EH (cell line): ENCODE measurements around the gene TRAF2.

Experiments
- DNase-seq: peaks from one replicate; pipeline ENCODE4 v3.0.0-alpha.2; 2015; ENCODE audit warnings: low read depth

Gene TRAF2

DNA sequence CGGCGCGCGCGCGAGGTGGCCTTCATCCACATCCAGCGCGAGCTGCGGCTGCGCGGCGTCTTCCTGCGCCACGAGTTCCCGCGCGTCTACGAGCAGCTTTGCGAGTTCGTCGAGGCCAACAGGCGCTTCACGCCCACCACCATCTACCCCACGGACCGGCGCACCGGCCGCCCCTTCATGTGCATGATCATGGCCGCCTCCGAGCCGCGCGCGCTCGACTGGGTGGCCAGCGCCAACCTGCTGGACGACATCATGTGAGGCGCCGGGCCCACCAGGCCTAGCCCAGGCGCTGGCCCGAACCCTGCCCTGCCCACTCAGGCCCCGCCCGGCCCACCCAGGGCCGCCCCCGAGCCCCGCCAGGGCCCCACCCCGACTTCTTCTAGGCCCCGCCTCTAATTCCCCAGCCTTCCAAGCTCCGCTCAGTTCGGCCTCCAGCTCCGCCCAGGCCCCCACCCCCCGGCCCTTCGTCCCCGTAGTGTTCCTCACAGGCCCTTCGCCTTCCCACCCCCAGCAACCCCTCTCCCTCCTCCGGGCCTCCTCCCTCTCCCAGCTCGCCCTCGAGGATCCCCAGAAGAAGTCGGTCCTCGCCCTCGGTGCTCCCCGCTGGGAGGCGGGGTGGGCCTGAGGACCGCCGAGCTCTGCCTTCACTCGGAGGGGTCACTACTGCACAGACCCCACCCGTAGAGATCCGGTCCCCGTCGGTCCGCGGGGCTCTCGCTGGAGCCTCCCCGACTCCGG lies 39.1 kb upstream of the TRAF2 start:
- peak; percentile 71 for DNase-seq

DNA sequence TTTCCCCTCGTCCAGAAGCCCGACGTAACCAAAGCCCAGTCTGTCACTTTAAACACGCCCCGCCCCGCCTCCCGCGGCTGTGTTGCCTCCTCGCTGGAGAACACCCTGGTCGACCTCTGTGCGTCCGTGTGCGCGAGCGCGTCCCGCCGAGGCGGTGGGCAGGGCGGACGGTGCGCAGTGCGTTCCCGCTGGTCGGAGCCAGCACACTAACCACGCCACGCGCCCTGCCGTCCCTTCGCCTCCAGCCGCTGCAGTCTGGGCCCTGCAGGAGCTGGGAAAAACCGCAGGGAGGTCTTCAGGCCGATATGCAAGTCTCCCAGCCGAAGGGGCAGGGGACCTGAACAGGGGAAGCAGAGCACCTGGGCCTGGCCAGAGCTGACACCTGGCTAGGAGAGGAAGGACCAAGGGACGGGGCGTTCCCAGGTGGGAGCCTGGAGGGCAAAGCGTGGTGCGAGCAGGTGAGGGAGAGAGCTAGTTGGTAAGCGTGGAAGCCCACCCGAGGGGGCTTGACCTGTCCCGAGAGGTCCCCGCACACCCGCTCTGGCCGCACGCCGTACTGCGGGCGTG lies 38.4 kb upstream of the TRAF2 start:
- DNase-seq, result peak; percentile 88

DNA sequence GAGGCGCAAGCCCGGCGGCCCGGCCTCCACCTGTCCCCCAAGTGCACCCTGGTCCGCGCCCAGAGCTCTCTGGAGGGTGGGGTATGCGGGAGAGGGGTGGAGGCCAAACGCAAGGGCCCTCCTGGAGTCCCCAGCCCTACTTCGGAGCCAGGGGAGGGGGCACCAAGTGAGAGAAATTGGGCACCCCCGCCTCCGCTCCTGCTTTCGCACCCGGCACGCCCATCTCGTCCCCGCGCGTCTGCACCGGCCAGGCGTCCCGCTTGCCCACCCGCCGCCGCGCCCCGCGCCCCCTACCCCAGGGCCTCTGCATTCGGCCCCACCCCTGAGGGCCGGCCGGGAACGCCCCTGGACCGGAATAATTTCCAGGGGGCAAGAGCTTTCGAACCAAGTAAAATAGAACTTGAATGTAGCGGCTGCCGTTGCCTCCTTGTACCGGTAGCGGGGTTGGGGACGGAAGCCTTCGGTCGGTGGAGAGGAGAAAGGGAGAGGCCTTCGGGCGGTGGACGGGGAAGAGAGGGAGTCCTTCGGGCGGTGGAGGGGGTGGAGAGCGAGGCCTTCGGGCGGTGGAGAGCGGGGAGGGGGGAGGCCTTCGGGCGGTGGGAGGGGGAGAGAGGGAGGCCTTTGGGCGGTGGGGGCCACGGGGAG lies 37.8 kb upstream of the TRAF2 start:
- no peak for DNase-seq

DNA sequence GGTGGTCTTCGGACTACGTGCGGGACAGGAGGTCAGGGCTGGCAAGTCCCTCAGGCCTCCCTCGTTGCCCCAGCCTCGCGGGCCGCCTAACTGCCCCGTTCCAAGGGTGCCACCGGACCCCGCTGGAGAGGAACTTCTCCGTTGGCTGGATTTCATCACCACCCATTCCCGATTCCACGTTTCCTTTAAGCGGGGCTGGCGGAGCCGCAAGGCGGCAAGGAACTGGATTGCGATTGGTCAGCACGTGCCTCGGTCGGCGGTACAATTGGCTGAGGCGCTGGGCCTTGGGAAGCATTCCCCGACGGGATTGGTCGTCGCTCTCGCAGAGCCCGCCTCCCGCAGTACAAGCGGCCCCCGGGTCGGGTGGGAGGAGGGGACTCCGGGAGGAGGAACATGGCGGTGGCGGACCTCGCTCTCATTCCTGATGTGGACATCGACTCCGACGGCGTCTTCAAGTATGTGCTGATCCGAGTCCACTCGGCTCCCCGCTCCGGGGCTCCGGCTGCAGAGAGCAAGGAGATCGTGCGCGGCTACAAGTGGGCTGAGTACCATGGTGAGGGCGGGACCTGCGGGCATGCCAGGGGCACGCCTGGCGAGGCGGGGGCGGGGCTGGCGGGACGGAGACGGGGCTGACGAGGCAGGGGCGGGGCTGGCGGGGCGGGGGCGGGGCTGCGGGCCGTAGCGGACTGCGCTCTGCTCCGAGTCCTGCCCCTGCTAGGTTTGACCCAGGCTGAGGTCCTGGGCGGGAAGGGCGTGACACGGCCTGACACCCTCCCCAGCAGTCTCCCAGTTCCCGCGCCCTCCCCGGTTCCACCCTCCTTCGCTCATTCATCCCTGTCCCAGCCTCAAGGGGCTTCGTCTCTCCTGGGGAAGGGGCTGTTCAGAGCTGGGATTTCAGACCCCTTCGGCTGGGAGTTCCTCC lies 37.0 kb upstream of the TRAF2 start, which contains the start of gene PHPT1:
PHPT1 (plus strand) TSS at position 372 of the 922 bp plus-strand sequence; CDS start at position 394, 22 bp downstream.
- DNase-seq, result peak; percentile 99

DNA sequence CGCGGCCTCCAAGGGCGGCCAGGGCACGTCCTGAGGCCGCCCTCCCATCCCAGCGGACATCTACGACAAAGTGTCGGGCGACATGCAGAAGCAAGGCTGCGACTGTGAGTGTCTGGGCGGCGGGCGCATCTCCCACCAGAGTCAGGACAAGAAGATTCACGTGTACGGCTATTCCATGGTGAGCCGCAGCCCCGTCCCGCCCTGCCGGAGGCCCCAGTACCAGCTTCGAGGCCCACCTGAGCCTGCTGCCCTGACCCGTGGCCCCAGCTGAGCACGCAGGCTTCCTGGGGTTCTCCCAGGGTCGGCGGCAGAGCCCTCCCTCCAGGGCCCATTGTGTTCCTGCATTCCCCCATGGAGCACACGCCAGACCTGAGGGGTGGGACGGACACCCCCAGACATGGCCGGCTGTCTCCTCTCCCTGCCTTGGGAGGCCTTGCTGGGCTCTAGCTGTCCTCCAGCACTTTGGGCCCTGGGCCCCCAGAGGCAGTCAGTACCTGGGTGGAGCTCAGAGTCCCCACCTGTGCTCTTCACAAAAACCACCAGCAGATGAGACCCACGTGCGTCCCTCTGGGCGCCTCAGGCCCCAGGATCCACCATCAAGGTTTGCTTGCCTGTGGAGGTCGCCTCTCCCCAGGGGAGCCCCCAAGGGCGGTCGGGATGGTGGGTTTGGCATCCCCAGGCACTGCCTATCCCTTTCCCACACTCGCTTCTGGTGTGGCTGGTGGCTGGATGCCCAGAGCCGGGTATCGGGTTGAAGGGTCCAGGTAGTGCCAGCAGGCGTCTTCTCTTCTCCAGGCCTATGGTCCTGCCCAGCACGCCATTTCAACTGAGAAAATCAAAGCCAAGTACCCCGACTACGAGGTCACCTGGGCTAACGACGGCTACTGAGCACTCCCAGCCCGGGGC lies 36.1 kb upstream of the TRAF2 start:
- DNase-seq, result no peak

DNA sequence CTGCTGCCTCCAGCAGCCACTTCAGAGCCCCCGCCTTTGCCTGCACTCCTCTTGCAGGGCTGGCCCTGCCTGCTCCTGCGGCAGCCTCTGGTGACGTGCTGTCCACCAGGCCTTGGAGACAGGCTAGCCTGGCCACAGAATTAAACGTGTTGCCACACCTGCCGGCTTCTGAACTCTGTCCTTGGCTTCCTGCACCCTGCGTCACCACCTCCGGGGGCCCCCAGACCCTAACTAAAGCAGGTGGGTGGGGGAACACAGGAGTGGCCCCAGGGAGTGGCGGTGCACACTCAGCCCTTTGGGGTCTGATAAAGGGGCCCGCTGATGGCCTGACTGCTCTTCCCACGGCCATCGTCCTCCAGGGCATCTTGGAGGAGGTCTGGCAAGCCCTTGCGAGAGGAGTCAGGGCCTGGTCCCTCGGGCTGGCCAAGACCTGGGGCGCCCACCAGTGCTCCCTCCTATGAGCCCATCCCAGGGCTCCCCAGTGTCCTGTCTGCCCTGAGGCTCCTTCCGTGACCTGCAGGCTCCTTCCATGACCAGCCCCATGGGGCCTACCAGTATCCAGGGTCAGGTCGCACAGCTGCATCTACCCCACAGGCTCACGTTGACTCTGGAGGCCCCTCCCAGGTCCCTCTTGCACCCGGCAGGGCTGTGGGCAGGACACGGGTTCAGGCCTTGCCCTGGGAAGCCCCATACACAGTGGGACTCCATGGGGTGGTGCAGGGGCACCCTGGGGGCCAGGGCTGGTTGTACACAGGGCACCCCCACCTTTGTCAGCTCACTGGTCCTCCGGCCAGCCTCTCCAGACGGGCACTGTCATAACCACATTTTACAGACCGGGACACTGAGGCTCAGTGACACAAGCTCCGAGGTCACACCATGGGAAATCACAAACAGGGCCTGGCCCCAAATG lies 35.2 kb upstream of the TRAF2 start:
- no peak for DNase-seq

DNA sequence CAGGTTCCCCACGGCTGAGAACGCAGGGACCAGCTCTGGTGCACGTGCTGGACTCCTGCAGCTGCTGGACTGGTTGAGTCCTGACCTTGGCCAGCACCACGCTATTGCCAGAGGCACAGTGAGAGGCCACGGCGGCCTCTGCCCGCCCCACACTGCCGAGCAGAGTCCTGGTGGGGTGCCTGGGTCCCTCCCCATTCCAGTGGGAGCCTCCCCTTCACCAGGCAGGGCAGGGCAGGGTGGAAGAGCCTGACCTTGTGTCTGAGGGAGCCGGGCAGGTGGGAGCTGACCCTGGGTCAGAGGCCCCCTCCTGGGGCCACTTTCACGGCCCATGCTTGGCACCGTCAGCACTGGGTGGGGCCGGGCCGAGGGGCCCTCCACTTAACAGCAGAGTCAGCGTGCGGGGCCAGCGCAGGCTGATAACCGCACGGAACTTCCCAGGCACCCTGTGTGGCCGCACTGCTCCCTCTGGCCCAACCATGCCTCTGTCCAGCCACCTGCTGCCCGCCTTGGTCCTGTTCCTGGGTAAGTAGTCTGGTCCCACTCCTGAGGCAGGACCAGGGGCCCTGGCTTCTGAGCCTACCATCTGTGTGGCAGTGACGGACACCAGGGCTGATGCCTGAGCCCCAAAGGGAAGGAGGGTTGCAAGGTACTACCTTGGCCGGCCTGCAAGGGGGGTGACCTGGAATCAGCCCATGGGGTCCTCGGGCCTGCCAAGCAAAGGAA lies 34.2 kb upstream of the TRAF2 start, which contains the start of gene MAMDC4:
MAMDC4 (plus strand) TSS at position 406 of the 723 bp plus-strand sequence; CDS start at position 477, 71 bp downstream.
- DNase-seq, result no peak

DNA sequence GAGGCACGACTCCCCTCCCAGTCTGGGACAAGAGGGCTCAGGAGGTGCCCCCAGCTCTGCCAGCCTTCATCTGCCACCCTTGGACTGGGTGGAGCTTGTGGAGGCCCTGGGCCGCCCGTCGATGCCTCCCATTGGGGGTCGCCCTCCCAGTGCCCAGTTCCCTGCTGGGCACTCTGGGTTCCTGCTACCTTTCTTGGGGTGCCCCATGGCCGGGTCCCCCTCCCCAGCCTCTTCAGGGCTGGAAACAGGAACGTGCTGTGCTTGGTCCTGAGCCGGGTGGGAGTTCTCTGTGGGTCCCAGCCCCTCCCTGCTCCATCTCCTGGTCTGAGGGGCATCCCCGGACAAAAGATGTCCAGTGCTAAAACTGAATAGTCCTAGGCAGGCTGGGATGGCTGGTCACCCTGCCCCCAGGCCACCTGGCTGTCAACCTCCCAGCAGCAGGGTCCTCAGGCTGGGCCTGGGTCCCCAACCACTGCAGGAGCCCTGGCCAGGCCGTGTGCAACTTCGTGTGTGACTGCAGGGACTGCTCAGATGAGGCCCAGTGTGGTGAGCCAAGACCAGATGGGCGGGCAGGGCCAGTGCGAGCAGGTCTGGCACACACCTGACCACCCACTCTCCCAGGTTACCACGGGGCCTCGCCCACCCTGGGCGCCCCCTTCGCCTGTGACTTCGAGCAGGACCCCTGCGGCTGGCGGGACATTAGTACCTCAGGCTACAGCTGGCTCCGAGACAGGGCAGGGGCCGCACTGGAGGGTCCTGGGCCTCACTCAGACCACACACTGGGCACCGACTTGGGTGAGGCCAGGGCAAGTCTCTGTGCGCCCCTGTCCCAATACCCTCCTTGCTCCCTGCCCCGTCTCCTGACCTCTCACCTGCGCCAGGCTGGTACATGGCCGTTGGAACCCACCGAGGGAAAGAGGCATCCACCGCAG lies 33.4 kb upstream of the TRAF2 start:
- DNase-seq, result no peak

DNA sequence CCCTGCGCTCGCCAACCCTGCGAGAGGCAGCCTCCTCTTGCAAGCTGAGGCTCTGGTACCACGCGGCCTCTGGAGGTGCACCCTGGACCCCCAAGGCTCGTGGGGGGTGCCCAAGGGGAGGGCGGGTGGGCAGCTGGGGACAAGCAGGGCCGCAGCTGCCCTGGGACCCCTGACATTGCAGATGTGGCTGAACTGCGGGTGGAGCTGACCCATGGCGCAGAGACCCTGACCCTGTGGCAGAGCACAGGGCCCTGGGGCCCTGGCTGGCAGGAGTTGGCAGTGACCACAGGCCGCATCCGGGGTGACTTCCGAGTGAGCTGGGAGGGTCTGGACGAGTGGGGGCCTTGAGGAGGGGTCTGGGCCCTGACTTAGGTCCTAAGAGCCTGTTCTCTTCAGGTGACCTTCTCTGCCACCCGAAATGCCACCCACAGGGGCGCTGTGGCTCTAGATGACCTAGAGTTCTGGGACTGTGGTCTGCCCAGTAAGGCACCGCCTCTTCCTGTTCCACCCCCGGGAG lies 32.7 kb upstream of the TRAF2 start:
- no peak for DNase-seq

DNA sequence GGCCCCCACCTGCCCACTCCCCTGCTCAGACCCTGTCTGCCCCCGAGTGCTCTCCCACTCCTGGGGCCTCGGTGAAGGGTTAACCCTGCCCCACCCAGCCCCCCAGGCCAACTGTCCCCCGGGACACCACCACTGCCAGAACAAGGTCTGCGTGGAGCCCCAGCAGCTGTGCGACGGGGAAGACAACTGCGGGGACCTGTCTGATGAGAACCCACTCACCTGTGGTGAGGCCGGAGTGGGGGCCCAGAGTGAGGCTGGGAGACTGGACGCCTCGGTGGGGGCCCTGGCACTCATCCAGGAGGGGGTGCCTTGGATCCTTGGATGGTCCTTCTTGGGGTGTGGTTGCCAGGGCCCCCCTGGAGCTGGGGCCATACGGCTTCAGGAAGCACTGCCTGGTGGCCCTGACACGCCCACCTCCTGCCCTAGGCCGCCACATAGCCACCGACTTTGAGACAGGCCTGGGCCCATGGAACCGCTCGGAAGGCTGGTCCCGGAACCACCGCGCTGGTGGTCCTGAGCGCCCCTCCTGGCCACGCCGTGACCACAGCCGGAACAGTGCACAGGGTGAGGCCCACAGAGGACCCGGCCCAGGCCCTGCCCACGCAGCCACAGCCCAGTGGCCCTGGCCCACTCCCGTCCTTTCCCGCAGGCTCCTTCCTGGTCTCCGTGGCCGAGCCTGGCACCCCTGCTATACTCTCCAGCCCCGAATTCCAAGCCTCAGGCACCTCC lies 32.0 kb upstream of the TRAF2 start:
- DNase-seq, result no peak

DNA sequence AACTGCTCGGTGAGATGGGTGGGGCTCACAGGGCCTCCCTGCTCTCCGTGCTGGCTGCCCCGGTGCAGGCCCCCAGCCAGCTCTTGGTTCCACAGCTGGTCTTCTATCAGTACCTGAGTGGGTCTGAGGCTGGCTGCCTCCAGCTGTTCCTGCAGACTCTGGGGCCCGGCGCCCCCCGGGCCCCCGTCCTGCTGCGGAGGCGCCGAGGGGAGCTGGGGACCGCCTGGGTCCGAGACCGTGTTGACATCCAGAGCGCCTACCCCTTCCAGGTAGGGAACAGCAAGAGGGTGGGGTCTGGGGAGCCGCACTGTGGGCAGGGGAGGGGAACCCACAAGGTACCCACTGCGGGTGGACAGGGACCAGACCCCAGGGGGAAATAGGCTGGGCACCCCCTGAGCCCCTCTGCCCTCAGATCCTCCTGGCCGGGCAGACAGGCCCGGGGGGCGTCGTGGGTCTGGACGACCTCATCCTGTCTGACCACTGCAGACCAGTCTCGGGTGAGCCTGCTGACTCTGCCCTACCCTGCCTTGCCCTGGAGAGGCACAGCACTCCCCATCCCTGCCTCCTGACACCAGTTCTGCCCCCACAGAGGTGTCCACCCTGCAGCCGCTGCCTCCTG lies 31.4 kb upstream of the TRAF2 start:
- DNase-seq, result no peak

DNA sequence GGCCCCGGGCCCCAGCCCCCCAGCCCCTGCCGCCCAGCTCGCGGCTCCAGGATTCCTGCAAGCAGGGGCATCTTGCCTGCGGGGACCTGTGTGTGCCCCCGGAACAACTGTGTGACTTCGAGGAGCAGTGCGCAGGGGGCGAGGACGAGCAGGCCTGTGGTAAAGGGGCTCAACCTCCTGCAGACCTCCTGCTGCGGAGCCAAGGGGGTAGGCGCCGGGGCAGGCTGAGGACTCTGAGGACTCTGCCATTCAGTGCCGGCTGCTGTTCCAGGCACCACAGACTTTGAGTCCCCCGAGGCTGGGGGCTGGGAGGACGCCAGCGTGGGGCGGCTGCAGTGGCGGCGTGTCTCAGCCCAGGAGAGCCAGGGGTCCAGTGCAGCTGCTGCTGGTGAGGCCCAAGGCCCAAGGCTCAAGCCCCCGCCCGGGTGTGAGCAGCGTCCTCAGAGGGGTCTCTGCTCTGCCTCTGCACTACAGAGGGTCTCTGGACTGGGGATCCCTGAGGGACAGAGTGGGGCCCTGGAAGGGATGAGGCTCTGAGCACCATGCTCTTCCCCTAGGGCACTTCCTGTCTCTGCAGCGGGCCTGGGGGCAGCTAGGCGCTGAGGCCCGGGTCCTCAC lies 30.7 kb upstream of the TRAF2 start:
- DNase-seq, result no peak

DNA sequence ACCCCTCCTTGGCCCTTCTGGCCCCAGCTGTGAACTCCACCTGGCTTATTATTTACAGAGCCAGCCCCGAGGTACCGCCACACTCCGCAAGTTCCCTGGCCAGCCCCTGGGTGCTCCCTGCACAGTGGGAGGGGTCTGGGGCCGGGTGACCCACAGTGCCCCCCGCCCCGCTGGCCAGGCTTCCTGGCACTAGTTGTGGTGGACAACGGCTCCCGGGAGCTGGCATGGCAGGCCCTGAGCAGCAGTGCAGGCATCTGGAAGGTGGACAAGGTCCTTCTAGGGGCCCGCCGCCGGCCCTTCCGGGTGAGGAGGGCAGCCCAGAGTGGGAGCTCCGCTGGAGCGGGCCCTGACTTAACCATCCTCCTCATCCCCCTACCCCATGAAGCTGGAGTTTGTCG lies 30.2 kb upstream of the TRAF2 start:
- DNase-seq, result no peak

DNA sequence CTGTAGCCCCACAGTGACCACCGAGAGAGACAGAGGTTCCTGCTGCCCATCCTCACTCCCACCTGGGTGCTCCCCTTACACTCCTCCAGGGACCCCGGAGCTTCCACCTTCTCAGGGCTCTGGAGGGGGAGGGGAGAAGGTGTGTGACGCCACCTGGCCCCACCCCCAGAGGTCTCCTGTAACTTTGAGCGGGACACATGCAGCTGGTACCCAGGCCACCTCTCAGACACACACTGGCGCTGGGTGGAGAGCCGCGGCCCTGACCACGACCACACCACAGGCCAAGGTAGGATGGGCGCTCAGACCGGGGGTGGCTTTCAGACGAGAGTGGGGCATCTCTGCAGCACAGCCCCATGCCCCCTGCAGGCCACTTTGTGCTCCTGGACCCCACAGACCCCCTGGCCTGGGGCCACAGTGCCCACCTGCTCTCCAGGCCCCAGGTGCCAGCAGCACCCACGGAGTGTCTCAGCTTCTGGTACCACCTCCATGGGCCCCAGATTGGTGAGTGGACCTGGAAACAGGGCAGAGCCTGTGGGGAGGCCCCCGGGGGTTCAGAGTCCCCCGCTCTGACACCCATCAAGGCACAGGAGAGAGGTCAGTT lies 29.7 kb upstream of the TRAF2 start:
- DNase-seq, result no peak

DNA sequence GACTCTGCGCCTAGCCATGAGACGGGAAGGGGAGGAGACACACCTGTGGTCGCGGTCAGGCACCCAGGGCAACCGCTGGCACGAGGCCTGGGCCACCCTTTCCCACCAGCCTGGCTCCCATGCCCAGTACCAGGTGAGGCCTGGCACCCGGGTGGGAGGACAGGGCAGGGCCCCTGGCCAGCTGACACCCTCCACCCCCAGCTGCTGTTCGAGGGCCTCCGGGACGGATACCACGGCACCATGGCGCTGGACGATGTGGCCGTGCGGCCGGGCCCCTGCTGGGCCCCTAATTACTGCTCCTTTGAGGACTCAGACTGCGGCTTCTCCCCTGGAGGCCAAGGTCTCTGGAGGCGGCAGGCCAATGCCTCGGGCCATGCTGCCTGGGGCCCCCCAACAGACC lies 29.1 kb upstream of the TRAF2 start:
- no peak for DNase-seq
